GM12891 (cell line): Measurements from ENCODE around the gene IL1RL1.

ENCODE experiments used
- DNase-seq: peaks from one replicate; pipeline ENCODE4 v3.0.0; 2011; ENCODE audit warnings: low spot score; ENCODE audit not compliant: insufficient read length
- FAIRE-seq: peaks from 2 replicates; lab custom pipeline; 2011; peaks lifted over from hg19 to GRCh38; lab: Jason Lieb, UNC
- PAX5 ChIP-seq: IDR thresholded peaks from 2 replicates; pipeline ENCODE4 v1.6.1; 2011; ENCODE audit warnings: low read length, moderate library complexity, mild to moderate bottlenecking; ENCODE audit not compliant: insufficient read depth, severe bottlenecking
- POLR2A ChIP-seq: IDR thresholded peaks from 2 replicates; pipeline ENCODE4 v1.6.1; 2011; ENCODE audit warnings: low read depth, low read length, control low read depth
- POLR2AphosphoS5 ChIP-seq: IDR thresholded peaks from 2 replicates; pipeline ENCODE4 v1.6.1; 2011; ENCODE audit warnings: low read depth, low read length, control low read depth
- POU2F2 ChIP-seq: IDR thresholded peaks from 2 replicates; pipeline ENCODE4 v1.6.1; 2011; ENCODE audit warnings: low read depth, mild to moderate bottlenecking, control low read depth, low read length, moderate library complexity
- SPI1 ChIP-seq: IDR thresholded peaks from 2 replicates; pipeline ENCODE4 v1.6.1; 2011; ENCODE audit warnings: low read depth, low read length, control low read depth
- TAF1 ChIP-seq: IDR thresholded peaks from 2 replicates; pipeline ENCODE4 v1.6.1; 2011; ENCODE audit warnings: low read depth, low read length, control low read depth

IL1RL1 gene

DNA sequence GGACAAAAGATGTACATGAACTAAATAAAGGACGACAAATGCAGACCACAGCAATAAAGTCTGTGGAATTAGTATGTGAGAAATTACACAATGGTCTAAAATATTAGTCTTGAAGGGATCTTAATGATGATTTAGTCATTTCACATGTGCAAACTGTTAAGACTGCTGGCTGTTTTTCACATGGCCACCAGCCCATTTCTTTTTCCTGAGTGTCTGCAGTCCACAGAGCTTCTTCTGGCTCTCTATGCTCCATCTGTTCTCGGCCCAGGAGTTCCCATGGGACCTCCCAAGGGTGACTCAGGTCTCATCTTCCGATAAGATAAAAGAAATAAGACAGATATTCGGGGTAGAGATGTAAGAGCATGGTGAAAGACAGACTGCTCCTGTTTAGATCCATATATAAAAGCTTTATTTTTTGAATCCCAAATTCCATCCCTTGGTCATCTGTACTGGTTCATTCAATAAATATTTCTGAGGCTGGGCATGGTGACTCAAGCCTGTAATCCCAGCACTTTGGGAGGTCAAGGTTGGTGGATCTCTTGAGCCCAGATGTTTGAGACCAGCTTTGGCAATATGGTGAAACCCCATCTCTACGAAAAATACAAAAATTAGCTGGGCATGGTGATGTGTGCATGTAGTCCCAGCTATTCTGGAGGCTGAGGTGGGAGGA is 20.1 kb downstream of the IL1RL1 start:
- TF ChIP-seq POLR2A (no peak), PAX5 (no peak), POU2F2 (no peak), POLR2AphosphoS5 (no peak), SPI1 (no peak), TAF1 (no peak)
- DNase-seq, result no peak
- no peak for FAIRE-seq

DNA sequence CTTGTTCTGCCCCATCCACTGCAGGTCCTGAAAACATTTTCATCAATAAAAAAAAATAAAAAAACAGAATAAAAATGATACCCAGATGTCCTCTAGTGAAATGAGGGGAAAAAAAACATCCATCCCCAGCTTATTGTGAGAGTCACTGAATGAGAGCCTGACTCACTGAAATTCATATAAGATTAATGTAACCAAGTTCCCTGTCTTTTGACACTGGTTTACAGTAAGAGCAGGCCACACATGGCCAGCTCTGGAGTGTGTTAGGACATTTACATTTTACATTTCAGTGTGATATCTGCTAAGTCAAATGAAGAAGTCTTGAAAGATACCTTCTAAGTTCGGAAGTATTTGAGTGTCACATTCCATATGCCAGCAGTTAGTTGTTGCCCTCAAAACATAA is 23.1 kb downstream of the IL1RL1 start:
- no peak for TF ChIP-seq PAX5
- no peak for TF ChIP-seq SPI1
- no peak for TF ChIP-seq POU2F2
- no peak for TF ChIP-seq POLR2AphosphoS5
- no peak for TF ChIP-seq POLR2A
- TF ChIP-seq TAF1, result no peak
- FAIRE-seq (no peak), DNase-seq (no peak)

DNA sequence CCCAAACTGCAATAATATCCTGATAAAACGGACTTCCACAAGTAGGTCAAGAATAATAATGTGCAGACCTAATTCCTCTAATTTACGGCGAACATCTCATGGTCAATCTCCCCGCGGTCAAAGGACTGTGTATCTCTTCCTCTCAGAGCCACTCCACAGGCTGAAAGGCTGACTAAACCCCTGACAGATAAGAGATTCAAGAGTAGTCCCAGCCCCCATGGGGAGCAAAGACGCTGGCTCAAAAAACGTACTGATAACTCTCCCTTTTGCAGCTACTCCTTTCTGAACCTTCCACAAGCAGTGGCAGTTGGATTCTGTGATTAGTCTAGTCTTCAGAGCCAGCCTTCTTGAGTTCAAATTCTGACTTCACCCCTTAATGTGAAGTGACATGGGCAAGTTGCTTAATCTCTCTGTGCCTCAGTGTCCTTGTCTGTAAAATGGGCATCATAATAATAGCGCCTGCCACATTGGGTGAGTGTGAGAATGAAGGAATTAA is 24.6 kb downstream of the IL1RL1 start:
- TF ChIP-seq POLR2A (no peak), POLR2AphosphoS5 (no peak), TAF1 (no peak), POU2F2 (no peak), SPI1 (no peak), PAX5 (no peak)
- FAIRE-seq, result no peak
- DNase-seq, result no peak

DNA sequence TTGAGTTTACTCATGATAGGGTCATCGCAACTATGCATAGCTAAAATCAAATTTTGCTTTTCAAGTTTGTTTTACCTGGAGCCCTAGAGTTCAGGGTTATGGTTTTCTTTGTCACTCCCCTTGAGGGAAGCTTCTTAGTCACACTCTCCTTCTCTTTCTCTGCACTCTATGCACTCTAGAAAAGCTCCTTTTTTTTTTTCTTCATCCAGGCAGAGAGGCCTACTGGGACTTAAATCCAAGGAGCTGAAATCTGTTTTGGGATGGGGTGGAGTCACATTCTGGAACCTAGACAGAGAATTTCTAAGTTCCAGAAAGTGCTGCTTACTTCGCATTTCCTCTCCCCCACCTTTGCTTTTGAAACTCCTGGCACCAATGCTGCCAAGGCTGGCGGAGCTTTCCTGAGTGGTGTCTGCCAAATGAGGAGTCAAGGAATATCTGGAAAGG is 25.2 kb downstream of the IL1RL1 start:
- FAIRE-seq, result no peak
- no peak for DNase-seq
- no peak for TF ChIP-seq PAX5
- no peak for TF ChIP-seq POLR2AphosphoS5
- TF ChIP-seq POLR2A, result no peak
- no peak for TF ChIP-seq POU2F2
- TF ChIP-seq TAF1, result no peak
- TF ChIP-seq SPI1, result no peak

DNA sequence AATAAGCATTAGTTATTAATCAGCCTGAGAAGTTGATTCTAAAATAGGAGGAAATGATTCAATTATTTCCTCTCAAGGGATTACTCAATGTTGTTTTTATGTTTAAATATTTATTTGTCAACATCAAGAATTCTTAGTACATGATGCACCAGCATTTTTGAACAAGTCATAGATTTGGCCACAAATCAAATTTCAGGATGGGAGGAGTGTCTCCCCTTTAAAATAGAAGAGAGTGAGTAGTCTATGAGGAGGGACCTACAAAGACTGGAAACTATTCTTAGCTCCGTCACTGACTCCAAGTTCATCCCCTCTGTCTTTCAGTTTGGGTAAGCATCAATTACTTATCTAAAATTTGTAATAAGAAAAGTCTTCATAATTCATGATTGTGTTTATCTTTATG is 25.6 kb downstream of the IL1RL1 start:
- DNase-seq (no peak), FAIRE-seq (no peak)
- TF ChIP-seq PAX5 (no peak), SPI1 (no peak), TAF1 (no peak), POLR2A (no peak), POLR2AphosphoS5 (no peak), POU2F2 (no peak)

DNA sequence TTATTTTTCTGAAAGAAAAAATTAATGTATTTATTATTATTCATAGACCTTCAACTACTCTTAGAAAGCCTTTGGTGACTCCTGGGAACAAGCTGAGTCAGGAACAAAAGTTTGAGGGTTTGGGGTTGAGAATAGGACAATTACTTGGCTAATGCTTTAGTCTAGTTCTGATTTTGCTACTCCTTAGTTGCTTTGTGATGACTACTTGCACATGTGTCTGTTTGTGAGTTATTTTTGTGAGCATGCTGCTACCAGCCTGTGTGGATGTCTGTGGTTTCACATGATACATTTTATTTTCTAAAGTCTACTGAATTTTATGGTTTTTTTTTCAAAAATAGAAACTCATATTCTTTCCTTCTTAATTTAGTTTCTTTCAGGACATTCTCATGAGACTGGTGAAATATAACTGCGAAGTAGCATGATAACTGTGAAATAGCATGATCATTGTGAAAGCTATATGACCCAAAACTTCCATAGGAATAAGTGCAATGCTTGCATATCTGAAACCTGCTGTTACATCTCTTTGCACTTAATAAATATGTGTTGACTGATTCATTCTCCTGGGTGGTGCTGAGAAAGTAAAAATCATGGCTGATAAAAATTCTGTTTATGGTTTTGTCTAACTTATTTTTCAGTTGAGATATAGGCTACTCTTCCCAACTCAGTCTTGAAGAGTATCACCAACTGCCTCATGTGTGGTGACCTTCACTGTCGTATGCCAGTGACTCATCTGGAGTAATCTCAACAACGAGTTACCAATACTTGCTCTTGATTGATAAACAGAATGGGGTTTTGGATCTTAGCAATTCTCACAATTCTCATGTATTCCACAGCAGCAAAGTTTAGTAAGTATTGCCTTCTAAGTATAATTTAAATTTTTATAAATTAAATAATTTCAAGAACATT is 26.4 kb downstream of the IL1RL1 start:
- FAIRE-seq, result no peak
- no peak for TF ChIP-seq TAF1
- no peak for TF ChIP-seq POLR2A
- no peak for DNase-seq

DNA sequence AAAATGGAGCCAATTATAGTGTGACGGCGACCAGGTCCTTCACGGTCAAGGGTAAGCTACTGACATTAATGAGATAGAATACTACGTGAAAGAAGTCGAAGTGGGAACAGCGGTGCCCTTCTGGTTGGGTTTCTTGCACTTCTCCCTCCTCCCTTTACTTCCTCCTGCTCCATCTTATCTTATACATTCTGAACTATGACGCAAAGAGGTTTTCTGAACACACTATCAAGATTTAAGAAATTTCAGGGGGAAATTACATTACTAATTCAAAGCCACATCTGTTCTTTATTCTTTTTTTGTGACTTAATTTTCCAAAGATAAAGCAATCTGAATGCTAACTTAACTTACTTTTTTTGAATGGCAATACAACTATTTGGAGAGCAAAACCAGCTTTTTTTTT is 29.4 kb downstream of the IL1RL1 start:
- no peak for TF ChIP-seq TAF1
- no peak for TF ChIP-seq POLR2AphosphoS5
- TF ChIP-seq PAX5, result no peak
- no peak for TF ChIP-seq POU2F2
- no peak for TF ChIP-seq POLR2A
- TF ChIP-seq SPI1, result no peak
- DNase-seq (no peak), FAIRE-seq (no peak)

DNA sequence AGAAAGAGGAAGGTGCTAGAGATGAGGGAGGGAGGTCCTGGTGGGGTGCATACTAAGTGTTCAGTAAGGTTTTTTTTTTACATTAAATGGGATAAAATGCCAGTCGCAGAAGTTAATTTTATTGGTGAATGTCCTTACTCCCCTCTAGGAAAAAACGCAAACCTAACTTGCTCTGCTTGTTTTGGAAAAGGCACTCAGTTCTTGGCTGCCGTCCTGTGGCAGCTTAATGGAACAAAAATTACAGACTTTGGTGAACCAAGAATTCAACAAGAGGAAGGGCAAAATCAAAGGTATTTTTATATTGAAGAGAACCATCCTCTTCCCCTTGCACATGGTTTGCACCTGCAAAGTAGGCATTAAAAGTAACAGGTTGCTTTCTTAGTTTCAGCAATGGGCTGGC is 31.5 kb downstream of the IL1RL1 start:
- no peak for TF ChIP-seq PAX5
- no peak for TF ChIP-seq POLR2A
- TF ChIP-seq POLR2AphosphoS5, result no peak
- no peak for TF ChIP-seq TAF1
- no peak for TF ChIP-seq SPI1
- TF ChIP-seq POU2F2, result no peak
- DNase-seq (no peak), FAIRE-seq (no peak)

DNA sequence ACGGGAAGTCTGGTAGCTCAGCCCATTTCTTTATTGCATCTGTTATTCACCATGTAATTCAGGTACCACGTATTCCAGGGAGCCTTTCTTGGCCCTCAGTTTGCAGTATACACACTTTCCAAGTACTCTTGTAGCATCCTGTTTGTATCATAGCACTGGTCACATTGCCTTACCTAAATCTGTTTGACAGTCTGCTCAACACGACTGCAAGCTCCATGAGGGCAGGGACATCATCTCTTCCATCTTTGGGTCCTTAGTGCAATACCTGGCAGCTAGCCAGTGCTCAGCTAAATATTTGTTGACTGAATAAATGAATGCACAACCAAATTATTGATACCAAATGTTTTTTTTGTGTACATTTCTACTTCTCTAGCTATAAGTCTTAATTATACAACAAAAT is 33.0 kb downstream of the IL1RL1 start:
- no peak for TF ChIP-seq SPI1
- TF ChIP-seq POLR2A, result no peak
- no peak for TF ChIP-seq TAF1
- TF ChIP-seq PAX5, result no peak
- TF ChIP-seq POU2F2, result no peak
- no peak for TF ChIP-seq POLR2AphosphoS5
- no peak for DNase-seq
- no peak for FAIRE-seq
